CD14-positive monocyte (primary cell): ENCODE results near the gene CSF2. TPM values are rescaled to one million over a fixed set of nuclear protein-coding genes. Genes with fewer than 3 reads are reported as not detected.

Experiments used
- DNase-seq, 3 donors: peaks; one replicate each; pipeline ENCODE4 v3.0.0-alpha.2; 2011 to 2022
- H2AFZ ChIP-seq: 2 replicates; pipeline ENCODE4 v1.6.0; 2012; ENCODE audit warnings: mild to moderate bottlenecking, low read depth, low read length, inconsistent platforms; ENCODE audit not compliant: insufficient read depth, poor library complexity, severe bottlenecking
- H3K27ac ChIP-seq, 2 donors: 1 replicate in 1 of 2; 2 replicates in 1 of 2; pipeline ENCODE4 v1.5.1; 2012 to 2013; ENCODE audit warnings: low read length in 2 of 2, control low read depth in 1 of 2, inconsistent platforms in 1 of 2, low read depth in 1 of 2, mild to moderate bottlenecking in 1 of 2
- H3K27me3 ChIP-seq, 2 donors: one replicate each; pipeline versions ENCODE4 v1.6.0 to v1.6.1; 2011 to 2013; ENCODE audit warnings: low read length in 2 of 2; ENCODE audit not compliant: control insufficient read depth in 2 of 2, insufficient read depth in 2 of 2
- H3K36me3 ChIP-seq, 2 donors: replicated peaks in 1 of 2; 1 replicate in 1 of 2; 2 replicates in 1 of 2; pipeline versions ENCODE4 v1.5.1 to v1.6.1; 2012 to 2013; ENCODE audit warnings: low read length in 2 of 2, control low read depth in 1 of 2, inconsistent platforms in 1 of 2, mild to moderate bottlenecking in 1 of 2; ENCODE audit not compliant: insufficient read depth in 2 of 2, control insufficient read depth in 1 of 2
- H3K4me1 ChIP-seq, 2 donors: 1 replicate in 1 of 2; 2 replicates in 1 of 2; pipeline versions ENCODE4 v1.5.1 to v1.6.1; 2012 to 2013; ENCODE audit warnings: low read length in 2 of 2, control low read depth in 1 of 2, inconsistent platforms in 1 of 2, mild to moderate bottlenecking in 1 of 2, moderate library complexity in 1 of 2; ENCODE audit not compliant: insufficient read depth in 2 of 2, control insufficient read depth in 1 of 2
- H3K4me2 ChIP-seq: replicated peaks from 2 replicates; pipeline ENCODE3; 2012; ENCODE audit warnings: low read length, moderate library complexity, mild to moderate bottlenecking; ENCODE audit not compliant: poor library complexity, severe bottlenecking; ENCODE audit errors: extremely low read depth
- H3K4me3 ChIP-seq, 3 experiments: fragments of 200-600 bp in 1 of 3; sonication (generic) in 1 of 3; replicated peaks in 1 of 3; 1 replicate in 2 of 3; 2 replicates in 1 of 3; pipeline ENCODE4 v1.5.1; 2011 to 2013; ENCODE audit warnings: low read length in 3 of 3, mild to moderate bottlenecking in 3 of 3, control low read depth in 2 of 3, low read depth in 2 of 3, inconsistent platforms in 1 of 3, moderate library complexity in 1 of 3
- H3K79me2 ChIP-seq: 2 replicates; pipeline ENCODE4 v1.6.0; 2012; ENCODE audit warnings: mild to moderate bottlenecking, control low read depth, inconsistent platforms, low read length, moderate library complexity; ENCODE audit not compliant: insufficient read depth
- H3K9ac ChIP-seq: 2 replicates; pipeline ENCODE4 v1.6.0; 2017; ENCODE audit warnings: low read length, mild to moderate bottlenecking; ENCODE audit not compliant: insufficient read depth, poor library complexity, severe bottlenecking
- H3K9me3 ChIP-seq, 2 donors: replicated peaks in 1 of 2; 1 replicate in 1 of 2; 2 replicates in 1 of 2; pipeline versions ENCODE4 v1.5.1 to v1.6.1; 2012 to 2013; ENCODE audit warnings: low read length in 2 of 2, control low read depth in 1 of 2; ENCODE audit not compliant: control insufficient read depth in 1 of 2, insufficient read depth in 1 of 2
- H4K20me1 ChIP-seq: 2 replicates; pipeline ENCODE4 v1.6.0; 2012; ENCODE audit warnings: mild to moderate bottlenecking, low read length, control low read depth, moderate library complexity; ENCODE audit not compliant: insufficient read depth
- H3K27ac Mint-ChIP-seq, 7 donors: one replicate each; pipeline ENCODE4 v1.8.0; 2020; ENCODE audit warnings: mild to moderate bottlenecking in 7 of 7, mixed read lengths in 7 of 7, moderate library complexity in 6 of 7, inconsistent platforms in 2 of 7
- H3K27me3 Mint-ChIP-seq, 3 donors: one replicate each; pipeline ENCODE4 v1.8.0; 2021 to 2022; ENCODE audit warnings: low read depth in 3 of 3, mild to moderate bottlenecking in 3 of 3, mixed read lengths in 3 of 3, moderate library complexity in 3 of 3, inconsistent platforms in 1 of 3
- H3K36me3 Mint-ChIP-seq, 2 donors: one replicate each; pipeline ENCODE4 v1.8.0; 2020; ENCODE audit warnings: mixed read lengths in 2 of 2, inconsistent platforms in 1 of 2, mild to moderate bottlenecking in 1 of 2
- H3K4me1 Mint-ChIP-seq: one replicate; pipeline ENCODE4 v1.8.0; 2020; ENCODE audit warnings: mild to moderate bottlenecking, mixed read lengths
- H3K4me3 Mint-ChIP-seq, 2 donors: one replicate each; pipeline ENCODE4 v1.8.0; 2020; ENCODE audit warnings: mild to moderate bottlenecking in 2 of 2, mixed read lengths in 2 of 2, moderate library complexity in 1 of 2
- H3K9me3 Mint-ChIP-seq, 7 donors: one replicate each; pipeline ENCODE4 v1.8.0; 2020 to 2022; ENCODE audit warnings: mixed read lengths in 7 of 7, mild to moderate bottlenecking in 6 of 7, moderate library complexity in 6 of 7, inconsistent platforms in 2 of 7
- CTCF ChIP-seq: fragments of 200-600 bp; IDR thresholded peaks from one replicate; pipeline ENCODE4 v1.8.0; 2022; ENCODE audit warnings: antibody characterized with exemption, mild to moderate bottlenecking
- WGBS: methylation state at CpG from one replicate; pipeline ENCODE4 v1.1.5; 2013; ENCODE audit warnings: missing lambda C conversion rate; ENCODE audit not compliant: insufficient coverage; 5-methylcytosine and 5-hydroxymethylcytosine counted together
- intact Hi-C, 2 donors: fragments of 100-400 bp; cut with micrococcal nuclease; formaldehyde crosslinking; loops; one replicate each; pipeline versions ENCODE4 v1.15.0 to v1.15.1; 2023
- polyA plus RNA-seq, 3 donors: library from polyadenylated mRNA; depleted of rRNA in 1 of 3; unstranded in 2 of 3; stranded (reverse) in 1 of 3; fragments of 300-500 nt in 2 of 3; fragments of >200 nt in 1 of 3; fragmentation: Illumina TruSeq in 2 of 3; gene quantifications; 1 replicate in 2 of 3; 2 replicates in 1 of 3; pipeline ENCODE4 v1.2.3, GENCODE V29; 2012 to 2021

Gene CSF2
- polyA plus RNA-seq, 3 donors: not detected

GRCh38 chr5:132055808-132056609 lies 17.6 kb upstream of the CSF2 start:
- Histone ChIP-seq H3K79me2 (no peaks in the 10 kb centered on the region), H4K20me1 (no peaks in the 10 kb centered on the region), H3K27me3 (no peaks in the 10 kb centered on the region), H3K27ac (no peak overlapping the region), H3K9ac (no peak overlapping the region), H3K4me1 (no peaks in the 10 kb centered on the region), H2AFZ (no peak overlapping the region), H3K4me2 (no peak overlapping the region), H3K9me3 (no peaks in the 10 kb centered on the region), H3K4me3 (no peak overlapping the region), H3K36me3 (no peaks in the 10 kb centered on the region)
- WGBS: 84% methylated on average over 10 of the region's 12 CpGs
- Mint-ChIP-seq H3K4me1 (peaks cover 3% of the 10 kb centered on the region), H3K27me3 (peaks cover 5 to 18% (median 8%) of the 10 kb centered on the region in 3 donors), H3K36me3 (no peaks in the 10 kb centered on the region), H3K9me3 (no peaks in the 10 kb centered on the region), H3K27ac (peak overlapping the region in 1 of 7 donors; percentile 5), H3K4me3 (peak overlapping the region in 1 of 2 donors; percentile 31)
- TF ChIP-seq CTCF: no peak
- intact Hi-C loops: no loop called here
- DNase-seq: peak in 1 of 3 donors; percentile 1

DNA sequence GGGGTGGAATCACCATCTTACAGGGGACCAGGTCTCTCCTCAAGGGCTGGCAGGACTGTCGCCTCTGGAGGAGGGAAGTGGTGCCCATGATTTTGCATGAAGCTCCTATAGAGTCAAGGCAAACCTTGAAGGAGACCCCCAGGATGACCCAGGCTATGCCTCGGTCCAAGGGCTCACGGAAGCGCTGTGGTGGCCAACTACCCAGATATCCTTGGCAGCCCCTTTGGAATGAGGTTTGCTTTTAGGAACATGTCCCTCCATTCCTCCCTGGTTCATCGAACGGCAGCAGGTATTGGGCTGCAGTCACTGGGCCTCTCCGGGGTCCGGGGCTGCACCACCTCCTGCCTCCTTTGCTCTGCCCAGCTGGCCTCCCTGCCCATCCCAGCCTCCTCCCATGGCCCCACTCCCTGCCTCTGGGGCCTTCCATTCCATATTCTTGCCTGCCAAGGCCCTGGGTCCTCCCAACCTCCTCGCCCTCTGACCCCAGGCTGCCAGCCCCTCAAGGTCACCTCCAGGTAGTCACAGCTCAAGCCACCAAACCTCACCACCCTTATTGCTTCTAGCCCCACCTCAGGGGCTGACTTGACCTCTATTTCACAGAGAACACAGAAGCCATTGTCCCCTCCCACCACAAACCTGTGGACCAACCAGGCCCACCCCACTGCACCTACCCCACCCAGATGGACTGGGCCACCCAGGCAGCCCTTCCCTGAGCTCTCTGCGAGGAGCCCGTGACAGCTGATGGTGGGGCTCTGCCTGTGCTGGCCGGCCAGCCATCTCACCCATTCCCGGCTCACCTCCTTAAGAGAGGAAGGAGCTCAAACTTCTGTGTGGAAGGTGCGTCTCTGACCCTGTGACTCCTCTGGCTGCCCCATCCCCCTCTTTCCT lies 16.7 kb upstream of the CSF2 start:
- Mint-ChIP-seq H3K27ac (no peak overlapping the region), H3K27me3 (peaks cover 4 to 13% (median 8%) of the 10 kb centered on the region in 3 donors), H3K9me3 (no peaks in the 10 kb centered on the region), H3K4me1 (no peaks in the 10 kb centered on the region), H3K36me3 (no peaks in the 10 kb centered on the region), H3K4me3 (no peak overlapping the region)
- Histone ChIP-seq H3K4me1 (no peaks in the 10 kb centered on the region), H3K9ac (no peak overlapping the region), H3K36me3 (no peaks in the 10 kb centered on the region), H3K27me3 (no peaks in the 10 kb centered on the region), H3K4me2 (no peak overlapping the region), H3K79me2 (no peaks in the 10 kb centered on the region), H3K9me3 (no peaks in the 10 kb centered on the region), H3K27ac (no peak overlapping the region), H2AFZ (no peak overlapping the region), H4K20me1 (no peaks in the 10 kb centered on the region), H3K4me3 (no peak overlapping the region)
- WGBS: 87% methylated on average over 12 of the region's 14 CpGs
- no peak for TF ChIP-seq CTCF
- DNase-seq: peak in 1 of 3 donors; percentile 0
- intact Hi-C loops: no loop called here
